HG02642 (cell line): ENCODE results near the gene SDC4.

Experiments used
- ATAC-seq: cut with Tn5 transposase; IDR thresholded peaks from one replicate; pipeline ENCODE4 v1.9.1; 2021; ENCODE audit warnings: mild to moderate bottlenecking; ENCODE audit not compliant: unreplicated experiment, poor library complexity

The SDC4 gene

DNA sequence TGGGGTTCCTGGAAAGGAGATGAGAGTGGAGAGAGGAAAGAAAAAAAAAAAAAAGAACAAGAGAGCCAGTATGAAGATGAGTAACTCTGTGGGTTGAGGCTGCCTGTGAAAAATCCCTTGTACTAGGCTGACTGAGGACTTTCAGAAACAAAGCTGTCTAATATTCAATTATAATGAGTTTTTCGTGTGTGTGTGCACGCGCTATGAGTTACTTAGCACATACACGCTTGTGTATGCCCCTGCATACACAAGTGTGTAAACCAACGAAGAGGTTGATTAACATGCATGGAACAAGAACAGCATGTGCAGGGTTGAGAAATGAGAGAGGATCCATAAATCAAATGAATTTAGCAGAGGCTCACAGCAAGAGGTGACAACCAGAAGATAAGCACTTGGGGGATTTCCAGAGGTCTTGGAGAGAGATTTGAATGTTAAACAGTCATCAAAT is 46.4 kb downstream of the SDC4 start:
- no peak for ATAC-seq

- peak; percentile 54 for ATAC-seq
Observed at GRCh38 chr20:45300961-45301360, 47.3 kb downstream of the SDC4 start.

DNA sequence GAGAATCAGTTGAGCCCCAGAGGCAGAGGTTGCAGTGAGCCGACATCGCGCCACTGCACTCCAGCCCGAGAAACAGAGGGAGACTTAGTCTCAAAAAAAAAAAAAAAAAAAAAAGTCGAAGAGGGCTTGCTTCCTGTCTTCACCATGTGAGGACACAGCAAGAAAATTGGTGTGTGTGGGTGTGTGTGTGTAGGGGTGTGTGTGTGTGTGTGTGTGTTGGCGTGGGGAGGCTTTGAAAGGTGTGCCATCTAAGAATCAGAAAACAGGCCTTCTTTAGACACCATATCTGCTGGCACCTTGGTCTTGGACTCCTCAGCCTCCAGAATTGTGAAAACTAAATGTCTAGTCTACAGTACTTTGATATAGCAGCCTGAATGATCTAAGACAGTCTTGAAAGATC is 48.4 kb downstream of the SDC4 start:
- ATAC-seq: no peak

- ATAC-seq: no peak
Observed at GRCh38 chr20:45297786-45298497, 50.3 kb downstream of the SDC4 start.

DNA sequence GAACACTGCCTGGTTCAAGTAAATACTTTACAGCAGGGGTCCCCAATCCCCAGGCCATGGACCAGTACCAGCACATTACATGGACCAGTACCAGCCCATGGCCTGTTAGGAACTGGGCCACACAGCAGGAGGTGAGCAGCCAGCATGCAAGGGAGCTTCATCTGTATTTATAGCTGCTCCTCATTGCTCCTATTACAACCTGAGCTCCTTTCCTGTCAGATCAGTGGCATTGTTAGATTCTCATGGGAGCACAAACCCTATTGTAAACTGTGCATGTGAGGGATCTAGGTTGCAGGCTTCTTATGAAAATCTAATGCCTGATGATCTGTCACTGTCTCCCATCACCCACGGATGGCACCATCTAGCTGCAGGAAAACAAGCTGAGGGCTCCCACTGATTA is 53.6 kb downstream of the SDC4 start:
- no peak for ATAC-seq

DNA sequence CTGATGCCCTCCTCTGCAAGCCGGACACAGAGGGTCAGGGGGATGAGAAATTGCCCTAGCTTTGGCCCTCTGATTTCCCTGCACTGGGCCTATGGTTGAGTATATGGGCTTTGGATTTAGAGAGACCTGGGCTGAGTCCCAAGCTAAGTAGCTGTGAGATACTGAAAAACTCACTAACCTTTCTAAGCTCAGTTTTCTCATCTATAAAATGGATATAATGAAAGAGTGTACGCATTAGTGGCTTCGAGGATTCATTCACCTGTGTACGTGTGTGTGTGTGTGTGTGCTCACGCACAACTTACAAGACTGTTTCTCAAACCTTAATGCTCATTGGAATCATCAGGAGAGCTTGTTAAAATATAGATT is 54.2 kb downstream of the SDC4 start:
- no peak for ATAC-seq

GRCh38 chr20:45293041-45294002 is 54.9 kb downstream of the SDC4 start:
- ATAC-seq: no peak

GRCh38 chr20:45292343-45292742 is 55.9 kb downstream of the SDC4 start:
- ATAC-seq: no peak

DNA sequence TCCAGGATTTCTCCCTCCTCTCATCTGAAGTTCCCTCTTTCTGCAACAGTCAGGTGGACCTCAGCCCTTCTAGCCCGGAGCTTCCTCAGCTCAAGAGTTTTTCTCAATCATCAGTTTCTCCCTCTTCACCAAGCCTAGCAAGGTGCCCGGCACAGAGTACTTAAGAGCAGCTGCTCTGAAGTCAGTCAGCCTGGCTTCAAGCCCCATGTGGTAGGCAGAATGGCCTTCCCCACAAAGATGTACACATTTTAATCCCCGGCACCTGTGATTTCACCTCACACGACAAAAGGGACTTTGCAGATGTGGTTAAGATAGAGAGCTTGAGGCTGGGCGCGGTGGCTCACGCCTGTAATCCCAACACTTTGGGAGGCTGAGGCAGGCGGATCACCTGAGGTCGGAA is 56.7 kb downstream of the SDC4 start:
- no peak for ATAC-seq

GRCh38 chr20:45290677-45291355 is 57.4 kb downstream of the SDC4 start:
- ATAC-seq: no peak

GRCh38 chr20:45289942-45290676 is 58.1 kb downstream of the SDC4 start:
- no peak for ATAC-seq

- ATAC-seq: no peak
Observed at GRCh38 chr20:45288860-45289259, 59.4 kb downstream of the SDC4 start.

DNA sequence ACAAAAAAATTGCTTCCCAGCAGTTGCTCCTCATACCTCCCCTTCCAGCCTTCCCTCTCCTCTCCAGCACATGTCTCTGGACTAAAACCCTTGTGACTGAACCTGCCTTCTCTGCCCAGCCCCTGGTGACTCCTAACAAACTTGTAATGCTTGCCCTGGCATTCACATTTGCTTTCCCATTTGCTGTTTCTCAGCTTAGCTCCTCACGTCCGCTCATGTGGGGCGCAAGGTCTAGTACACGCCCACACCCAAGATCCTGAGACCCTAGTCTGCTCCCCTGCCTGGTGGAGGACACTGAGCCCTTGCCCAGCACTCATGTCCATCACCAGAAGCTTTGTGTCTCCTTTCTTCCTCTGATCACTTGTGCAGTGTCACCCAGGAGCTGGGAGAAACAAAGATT is 59.8 kb downstream of the SDC4 start:
- no peak for ATAC-seq

DNA sequence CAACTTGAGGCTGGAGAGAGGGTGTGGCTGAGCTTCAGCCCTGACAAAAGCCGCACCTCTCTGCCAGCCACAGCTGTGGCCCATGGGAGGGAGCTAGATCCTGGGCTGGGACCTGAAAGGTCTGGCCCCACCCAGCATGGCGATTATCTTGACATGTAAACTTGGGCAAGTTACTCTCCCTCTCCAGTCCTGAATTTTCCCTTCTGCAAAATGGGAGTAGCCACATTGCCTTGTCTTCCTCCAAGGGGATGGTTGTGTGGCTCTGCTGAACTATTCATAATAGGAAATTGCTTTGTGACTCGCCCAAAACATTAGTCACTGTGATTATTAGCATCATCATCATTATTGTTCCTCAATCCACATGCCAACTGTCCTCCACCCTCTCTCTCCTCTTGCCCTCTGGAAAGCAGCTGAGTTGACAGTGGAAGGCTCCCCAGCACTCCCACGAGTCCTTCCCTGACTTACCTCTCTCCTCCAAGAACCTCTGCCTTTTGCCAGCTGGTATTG is 64.6 kb downstream of the SDC4 start:
- ATAC-seq: no peak

GRCh38 chr20:45282700-45283550 is 65.3 kb downstream of the SDC4 start:
- ATAC-seq: no peak

DNA sequence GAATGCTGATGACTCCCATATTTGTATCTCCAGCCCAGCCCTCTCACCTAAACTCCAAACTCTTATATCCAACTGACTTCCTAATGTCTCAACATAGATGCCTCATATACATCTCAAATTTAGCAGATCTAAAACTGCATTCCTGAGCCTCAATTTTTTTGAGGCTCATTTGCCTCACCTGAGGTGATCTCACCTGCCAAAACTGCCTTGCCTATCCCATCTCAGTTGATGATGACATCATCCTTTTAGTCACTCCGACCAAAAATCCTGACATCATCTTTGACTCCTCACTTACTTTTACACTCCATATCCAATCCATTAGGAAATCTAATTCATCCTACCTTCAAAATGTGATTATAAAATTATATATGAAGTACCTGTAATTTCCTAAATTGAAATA is 68.2 kb downstream of the SDC4 start:
- no peak for ATAC-seq

GRCh38 chr20:45275338-45275737 is 72.9 kb downstream of the SDC4 start:
- no peak for ATAC-seq
